GM10266 (cell line): ENCODE measurements around the gene MACROD2.

Experiments
- DNase-seq: peaks from one replicate; pipeline ENCODE4 v3.0.0; 2012; ENCODE audit errors: extremely low spot score
- TF ChIP-seq, protein P1 (sequence below): IDR thresholded peaks from 2 replicates; pipeline ENCODE4 v1.5.1; 2012; ENCODE audit warnings: mild to moderate bottlenecking, low read depth; ENCODE audit not compliant: control insufficient read depth, insufficient read depth; ENCODE audit errors: missing control alignments

The MACROD2 gene

DNA sequence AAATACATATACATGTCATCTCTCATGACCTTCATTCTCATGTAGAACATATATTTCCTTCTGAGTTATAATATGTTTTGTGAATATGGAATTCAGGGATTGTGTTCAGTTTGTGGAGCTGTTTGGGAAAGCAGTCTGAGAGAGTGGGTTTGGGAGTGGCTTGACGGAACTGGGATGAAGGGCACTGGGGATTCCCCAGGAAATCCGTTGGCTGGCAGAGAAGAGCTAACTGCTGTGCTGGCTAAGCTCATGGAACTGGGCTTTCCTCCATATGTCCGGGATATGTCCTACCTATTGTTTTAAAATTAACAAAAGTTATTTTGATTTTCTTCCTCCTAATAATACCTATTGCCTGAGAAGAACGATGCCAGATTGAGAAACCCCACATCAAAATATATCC is 701.6 kb downstream of the MACROD2 start:
- no peak for DNase-seq
- TF ChIP-seq, protein P1, sequence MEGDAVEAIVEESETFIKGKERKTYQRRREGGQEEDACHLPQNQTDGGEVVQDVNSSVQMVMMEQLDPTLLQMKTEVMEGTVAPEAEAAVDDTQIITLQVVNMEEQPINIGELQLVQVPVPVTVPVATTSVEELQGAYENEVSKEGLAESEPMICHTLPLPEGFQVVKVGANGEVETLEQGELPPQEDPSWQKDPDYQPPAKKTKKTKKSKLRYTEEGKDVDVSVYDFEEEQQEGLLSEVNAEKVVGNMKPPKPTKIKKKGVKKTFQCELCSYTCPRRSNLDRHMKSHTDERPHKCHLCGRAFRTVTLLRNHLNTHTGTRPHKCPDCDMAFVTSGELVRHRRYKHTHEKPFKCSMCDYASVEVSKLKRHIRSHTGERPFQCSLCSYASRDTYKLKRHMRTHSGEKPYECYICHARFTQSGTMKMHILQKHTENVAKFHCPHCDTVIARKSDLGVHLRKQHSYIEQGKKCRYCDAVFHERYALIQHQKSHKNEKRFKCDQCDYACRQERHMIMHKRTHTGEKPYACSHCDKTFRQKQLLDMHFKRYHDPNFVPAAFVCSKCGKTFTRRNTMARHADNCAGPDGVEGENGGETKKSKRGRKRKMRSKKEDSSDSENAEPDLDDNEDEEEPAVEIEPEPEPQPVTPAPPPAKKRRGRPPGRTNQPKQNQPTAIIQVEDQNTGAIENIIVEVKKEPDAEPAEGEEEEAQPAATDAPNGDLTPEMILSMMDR, result no peak

DNA sequence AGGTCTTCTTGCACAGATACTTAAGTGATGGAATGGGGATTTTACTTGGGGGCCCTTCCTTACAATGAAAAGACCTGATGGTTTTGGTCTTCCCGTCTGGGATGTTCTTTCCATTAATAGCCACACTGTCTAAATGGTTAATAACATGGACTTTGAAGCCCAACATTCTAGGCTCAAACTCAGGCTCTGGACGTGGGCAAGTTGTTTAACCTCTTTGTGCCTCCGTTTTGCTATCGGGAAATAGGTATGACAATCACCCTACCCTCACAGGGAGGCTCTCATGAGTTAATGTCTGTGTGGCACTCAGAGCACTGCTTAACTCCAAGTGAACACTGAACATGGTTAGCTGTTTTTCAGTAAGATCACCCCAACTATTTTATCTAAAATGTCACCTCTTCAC is 702.8 kb downstream of the MACROD2 start:
- DNase-seq, result no peak
- TF ChIP-seq, protein P1, result no peak

DNA sequence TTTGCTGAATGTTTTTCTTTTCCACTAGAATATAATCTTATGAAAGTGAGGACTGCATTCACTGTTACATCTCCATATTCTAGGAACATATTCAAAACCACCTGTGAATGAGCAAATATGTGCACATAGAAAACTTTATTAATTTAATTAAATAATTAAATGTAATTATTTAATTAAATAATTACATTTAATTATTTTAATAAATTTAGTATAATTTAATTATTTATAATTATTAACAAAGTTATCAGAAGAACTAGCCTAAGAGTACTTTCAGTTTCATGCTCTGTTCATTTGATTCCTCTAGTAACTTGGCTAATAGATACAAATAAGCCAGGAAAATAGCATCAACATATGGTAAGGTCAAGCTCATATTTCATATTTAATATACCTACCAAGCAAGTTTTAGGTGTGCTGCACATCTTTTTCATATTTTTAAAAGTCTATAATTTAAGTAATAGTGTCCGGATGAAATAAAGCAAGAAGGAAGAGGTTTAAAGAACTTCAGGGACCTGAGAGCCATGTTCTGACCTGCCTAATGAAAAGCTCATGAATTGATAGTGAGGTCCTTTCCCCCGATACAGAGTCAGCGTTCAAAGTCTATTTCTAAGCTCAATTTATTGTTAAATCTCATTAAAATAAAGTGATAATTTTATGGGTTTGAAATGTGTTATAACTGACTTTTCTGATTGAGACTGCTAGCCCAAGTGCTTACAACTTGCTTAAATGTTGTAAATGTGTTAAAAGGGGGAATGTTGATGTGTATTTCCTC is 703.5 kb downstream of the MACROD2 start:
- no peak for DNase-seq
- TF ChIP-seq, protein P1, result no peak

DNA sequence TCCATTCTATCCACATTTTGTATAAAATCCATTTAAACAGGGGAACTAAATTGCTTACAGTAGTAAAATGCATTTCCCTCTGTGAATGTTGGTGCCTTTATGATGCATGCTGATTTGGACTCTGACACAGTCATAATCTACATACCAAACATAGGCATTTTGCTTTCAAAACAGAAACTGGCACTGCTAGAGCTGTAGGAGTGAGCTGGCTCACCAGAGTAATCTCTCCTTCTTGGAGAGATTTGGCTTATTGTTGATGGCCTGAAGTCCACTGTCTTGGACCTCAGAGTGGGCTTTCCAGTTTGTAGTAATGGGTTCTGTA is 705.3 kb downstream of the MACROD2 start:
- TF ChIP-seq, protein P1, result no peak
- no peak for DNase-seq

DNA sequence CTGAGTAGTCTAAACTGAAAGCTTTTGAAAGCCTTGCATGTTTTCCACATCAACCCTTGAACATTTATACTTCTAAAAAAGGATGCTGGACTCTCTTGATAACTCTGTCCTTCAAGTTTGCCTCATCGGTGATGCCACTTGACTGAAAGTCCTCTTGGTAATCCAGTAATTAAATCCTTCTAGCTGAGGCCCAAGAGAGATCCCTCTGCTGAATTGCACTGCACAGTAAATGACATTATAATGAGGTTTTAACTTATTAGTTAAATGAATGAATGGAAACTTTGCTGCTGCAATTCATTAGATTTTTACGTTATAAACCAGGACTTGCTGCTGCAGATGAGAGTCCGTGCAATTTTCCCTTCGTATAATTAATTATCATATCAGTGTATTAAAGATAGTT is 706.0 kb downstream of the MACROD2 start:
- DNase-seq, result no peak
- TF ChIP-seq, protein P1, result no peak

DNA sequence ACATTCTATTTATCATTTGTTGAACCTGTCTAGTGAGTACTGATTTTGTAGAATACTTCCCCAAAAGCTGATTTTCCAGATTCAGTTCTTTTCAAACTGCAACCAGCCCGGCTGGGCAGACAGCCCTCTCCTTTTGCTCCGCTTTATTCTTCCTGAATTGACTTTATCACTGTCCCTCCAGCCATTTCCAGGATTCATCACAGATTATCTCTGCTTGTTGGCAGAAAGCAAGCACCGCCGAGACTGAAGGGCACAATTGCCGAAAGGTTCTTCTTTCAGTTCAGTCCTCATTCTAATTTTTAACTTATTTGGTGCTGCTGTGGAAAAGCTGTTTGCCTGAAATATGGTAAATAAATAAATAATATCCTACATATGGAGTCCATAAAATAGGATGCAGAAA is 711.2 kb downstream of the MACROD2 start:
- DNase-seq, result no peak
- TF ChIP-seq, protein P1, result no peak

DNA sequence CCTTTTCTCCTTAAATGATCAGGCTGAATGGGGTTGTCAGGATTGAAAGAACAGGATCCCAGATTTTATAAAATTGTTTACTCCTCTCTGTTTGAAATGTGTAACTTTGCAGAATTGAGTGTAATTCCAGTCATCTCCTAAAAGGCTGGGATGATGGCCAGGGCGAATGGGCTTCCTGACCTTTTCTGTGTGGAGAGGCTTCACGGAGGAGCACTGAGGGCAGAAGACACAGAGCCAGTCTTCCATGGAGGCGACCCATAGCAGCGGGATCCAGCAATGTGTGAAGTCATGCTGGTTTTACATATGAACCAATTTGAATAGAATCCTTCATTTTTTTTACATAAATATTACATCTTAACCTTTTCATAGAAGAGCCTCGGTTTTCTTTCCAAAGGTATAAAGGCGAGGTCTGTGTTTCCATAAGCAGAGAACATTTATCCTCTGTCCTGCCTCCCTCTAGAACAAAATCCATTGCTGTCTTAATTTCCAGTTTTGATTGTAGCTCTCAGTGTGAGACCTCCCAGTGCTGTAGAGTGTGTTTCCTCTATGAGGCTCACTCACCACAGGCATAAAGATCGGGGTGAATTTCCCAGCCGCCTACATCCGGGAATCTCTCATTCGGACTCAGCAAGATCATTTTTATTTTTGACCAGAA is 711.8 kb downstream of the MACROD2 start:
- DNase-seq, result no peak
- TF ChIP-seq, protein P1, result no peak
